ENCODE measurements around the gene LSG1.

The LSG1 gene

GRCh38 chr3:194682189-194682693 is 10.2 kb upstream of the LSG1 start:
- peaks cover 23% of the 10 kb centered on the region for H3K27me3 Mint-ChIP-seq (ENCODE audit: low read depth)
- no peaks in the 10 kb centered on the region for H3K9me3 Mint-ChIP-seq
- no peak overlapping the region for H3K4me3 Mint-ChIP-seq
- H3K4me1 Mint-ChIP-seq (ENCODE audit: low read depth), result peaks cover 28% of the 10 kb centered on the region
- peak overlapping the region; percentile 11 for H3K27ac Mint-ChIP-seq
- no peaks in the 10 kb centered on the region for H3K36me3 Mint-ChIP-seq (ENCODE audit: low read depth)

- Mint-ChIP-seq H3K27me3 (ENCODE audit: low read depth) (peaks cover 19% of the 10 kb centered on the region), H3K36me3 (ENCODE audit: low read depth) (no peaks in the 10 kb centered on the region), H3K4me1 (ENCODE audit: low read depth) (peaks cover 25% of the 10 kb centered on the region), H3K4me3 (no peak overlapping the region), H3K9me3 (no peaks in the 10 kb centered on the region), H3K27ac (no peak overlapping the region)
These were observed 9.1 kb upstream of the LSG1 start for GRCh38 chr3:194680888-194681615.

- no peaks in the 10 kb centered on the region for H3K9me3 Mint-ChIP-seq
- no peak overlapping the region for H3K27ac Mint-ChIP-seq
- no peaks in the 10 kb centered on the region for H3K27me3 Mint-ChIP-seq (ENCODE audit: low read depth)
- H3K36me3 Mint-ChIP-seq (ENCODE audit: low read depth), result no peaks in the 10 kb centered on the region
- no peak overlapping the region for H3K4me3 Mint-ChIP-seq
- H3K4me1 Mint-ChIP-seq (ENCODE audit: low read depth), result peaks cover 17% of the 10 kb centered on the region
These were observed 4.5 kb upstream of the LSG1 start for GRCh38 chr3:194676471-194676870.

GRCh38 chr3:194675680-194676079 is 3.7 kb upstream of the LSG1 start:
- H3K9me3 Mint-ChIP-seq, result no peaks in the 10 kb centered on the region
- H3K4me3 Mint-ChIP-seq, result no peak overlapping the region
- H3K27ac Mint-ChIP-seq, result no peak overlapping the region
- H3K36me3 Mint-ChIP-seq (ENCODE audit: low read depth), result peaks cover 1% of the 10 kb centered on the region
- H3K27me3 Mint-ChIP-seq (ENCODE audit: low read depth), result no peaks in the 10 kb centered on the region
- peaks cover 19% of the 10 kb centered on the region for H3K4me1 Mint-ChIP-seq (ENCODE audit: low read depth)

- Mint-ChIP-seq H3K4me3 (peak overlapping the region; percentile 20), H3K27me3 (ENCODE audit: low read depth) (no peaks in the 10 kb centered on the region), H3K27ac (no peak overlapping the region), H3K36me3 (ENCODE audit: low read depth) (peaks cover 1% of the 10 kb centered on the region), H3K9me3 (no peaks in the 10 kb centered on the region), H3K4me1 (ENCODE audit: low read depth) (peaks cover 21% of the 10 kb centered on the region)
These were observed 3.2 kb upstream of the LSG1 start for GRCh38 chr3:194675081-194675640.

GRCh38 chr3:194673761-194674160 is 1.8 kb upstream of the LSG1 start:
- H3K4me1 Mint-ChIP-seq (ENCODE audit: low read depth), result peaks cover 25% of the 10 kb centered on the region

GRCh38 chr3:194672876-194673275 is 885 bp upstream of the LSG1 start:
- peaks cover 25% of the 10 kb centered on the region for H3K4me1 Mint-ChIP-seq (ENCODE audit: low read depth)
- H3K36me3 Mint-ChIP-seq (ENCODE audit: low read depth), result peaks cover 13% of the 10 kb centered on the region
- peak overlapping the region; percentile 99 for H3K4me3 Mint-ChIP-seq
- no peaks in the 10 kb centered on the region for H3K27me3 Mint-ChIP-seq (ENCODE audit: low read depth)
- H3K9me3 Mint-ChIP-seq, result no peaks in the 10 kb centered on the region
- peak overlapping the region; percentile 41 for H3K27ac Mint-ChIP-seq

More at GRCh38 chr3:194673761-194674160, 1.8 kb upstream of the LSG1 start:
- Mint-ChIP-seq H3K4me3 (no peak overlapping the region), H3K9me3 (no peaks in the 10 kb centered on the region), H3K27ac (no peak overlapping the region), H3K27me3 (ENCODE audit: low read depth) (no peaks in the 10 kb centered on the region), H3K36me3 (ENCODE audit: low read depth) (peaks cover 8% of the 10 kb centered on the region)

GRCh38 chr3:194671511-194671899 is 486 bp downstream of the LSG1 start:
- Mint-ChIP-seq H3K27ac (peak overlapping the region; percentile 96), H3K4me1 (ENCODE audit: low read depth) (peaks cover 27% of the 10 kb centered on the region), H3K9me3 (no peaks in the 10 kb centered on the region), H3K4me3 (peak overlapping the region; percentile 99), H3K36me3 (ENCODE audit: low read depth) (peaks cover 16% of the 10 kb centered on the region), H3K27me3 (ENCODE audit: low read depth) (no peaks in the 10 kb centered on the region)

GRCh38 chr3:194667363-194667762 is 4.6 kb downstream of the LSG1 start:
- Mint-ChIP-seq H3K27ac (peak overlapping the region; percentile 38), H3K27me3 (ENCODE audit: low read depth) (no peaks in the 10 kb centered on the region), H3K36me3 (ENCODE audit: low read depth) (peaks cover 37% of the 10 kb centered on the region), H3K4me3 (no peak overlapping the region), H3K4me1 (ENCODE audit: low read depth) (peaks cover 15% of the 10 kb centered on the region), H3K9me3 (no peaks in the 10 kb centered on the region)

- peaks cover 34% of the 10 kb centered on the region for H3K36me3 Mint-ChIP-seq (ENCODE audit: low read depth)
- H3K4me3 Mint-ChIP-seq, result no peak overlapping the region
- peaks cover 12% of the 10 kb centered on the region for H3K4me1 Mint-ChIP-seq (ENCODE audit: low read depth)
- no peaks in the 10 kb centered on the region for H3K27me3 Mint-ChIP-seq (ENCODE audit: low read depth)
- no peaks in the 10 kb centered on the region for H3K9me3 Mint-ChIP-seq
- no peak overlapping the region for H3K27ac Mint-ChIP-seq
These were observed 7.1 kb downstream of the LSG1 start for GRCh38 chr3:194664857-194665256.

GRCh38 chr3:194661946-194662345 is 10.0 kb downstream of the LSG1 start:
- Mint-ChIP-seq H3K9me3 (no peaks in the 10 kb centered on the region), H3K4me1 (ENCODE audit: low read depth) (peaks cover 13% of the 10 kb centered on the region), H3K27ac (no peak overlapping the region), H3K36me3 (ENCODE audit: low read depth) (peaks cover 36% of the 10 kb centered on the region), H3K27me3 (ENCODE audit: low read depth) (no peaks in the 10 kb centered on the region), H3K4me3 (no peak overlapping the region)

- Mint-ChIP-seq H3K4me3 (no peak overlapping the region), H3K27me3 (ENCODE audit: low read depth) (no peaks in the 10 kb centered on the region), H3K4me1 (ENCODE audit: low read depth) (peaks cover 13% of the 10 kb centered on the region), H3K27ac (no peak overlapping the region), H3K9me3 (no peaks in the 10 kb centered on the region), H3K36me3 (ENCODE audit: low read depth) (peaks cover 35% of the 10 kb centered on the region)
These were observed 10.6 kb downstream of the LSG1 start for GRCh38 chr3:194661374-194661773.

- Mint-ChIP-seq H3K27me3 (ENCODE audit: low read depth) (no peaks in the 10 kb centered on the region), H3K36me3 (ENCODE audit: low read depth) (peaks cover 25% of the 10 kb centered on the region), H3K4me3 (no peak overlapping the region), H3K9me3 (no peaks in the 10 kb centered on the region), H3K4me1 (ENCODE audit: low read depth) (peaks cover 15% of the 10 kb centered on the region), H3K27ac (no peak overlapping the region)
These were observed 12.2 kb downstream of the LSG1 start for GRCh38 chr3:194659778-194660177.

GRCh38 chr3:194658477-194659242 is 13.3 kb downstream of the LSG1 start:
- Mint-ChIP-seq H3K27ac (no peak overlapping the region), H3K27me3 (ENCODE audit: low read depth) (no peaks in the 10 kb centered on the region), H3K36me3 (ENCODE audit: low read depth) (peaks cover 34% of the 10 kb centered on the region), H3K9me3 (no peaks in the 10 kb centered on the region), H3K4me3 (no peak overlapping the region), H3K4me1 (ENCODE audit: low read depth) (peaks cover 26% of the 10 kb centered on the region)

- Mint-ChIP-seq H3K27me3 (ENCODE audit: low read depth) (no peaks in the 10 kb centered on the region), H3K36me3 (ENCODE audit: low read depth) (peaks cover 41% of the 10 kb centered on the region), H3K9me3 (no peaks in the 10 kb centered on the region), H3K4me1 (ENCODE audit: low read depth) (peaks cover 29% of the 10 kb centered on the region), H3K27ac (no peak overlapping the region), H3K4me3 (no peak overlapping the region)
These were observed 14.6 kb downstream of the LSG1 start for GRCh38 chr3:194657439-194657838.
